Measurements from ENCODE around the gene VEPH1. TPM values are rescaled to one million over a fixed set of nuclear protein-coding genes. Genes with fewer than 3 reads are reported as not detected.
A peak's percentile ranks its signal among the peaks of the same experiment; 100 is the strongest.

VEPH1 gene
- total and polyA plus RNA-seq, 2 donors from 2014 or later = 17.8 to 29.2 TPM

- Histone ChIP-seq H3K4me3 (ENCODE audit: low read length in 3 of 3) (no peak overlapping the region), H3K4me1 (ENCODE audit: control insufficient read depth in 2 of 3, insufficient read depth in 2 of 3, low read depth in 1 of 3, low read length in 3 of 3) (peaks cover 0 to 2% (median 0%) of the 10 kb centered on the region in 3 donors), H3K9me3 (ENCODE audit: control insufficient read depth in 2 of 3, insufficient read depth in 1 of 3, low read length in 3 of 3) (no peaks in the 10 kb centered on the region), H3K9ac (ENCODE audit: low read length in 3 of 3) (no peak overlapping the region), H3K27me3 (ENCODE audit: control insufficient read depth, insufficient read depth, low read length) (no peaks in the 10 kb centered on the region), H3K27ac (ENCODE audit: low read depth in 2 of 2, low read length in 2 of 2) (no peak overlapping the region), H3K36me3 (ENCODE audit: control insufficient read depth in 2 of 3, insufficient read depth in 3 of 3, low read length in 3 of 3) (no peaks in the 10 kb centered on the region)
- FAIRE-seq (no peak), DNase-seq (no peak)
- intact Hi-C loops (cut with DNase I) = no loop called here
- TF ChIP-seq CTCF (IDR thresholded peaks at IDR 0.05; ENCODE audit: borderline replicate concordance, extremely low read depth, insufficient read depth) = no peak
Measured at GRCh38 chr3:157459706-157460105, 43.5 kb downstream of the VEPH1 start.

GRCh38 chr3:157453824-157454223 is 49.4 kb downstream of the VEPH1 start:
- Histone ChIP-seq H3K9me3 (ENCODE audit: control insufficient read depth in 2 of 3, insufficient read depth in 1 of 3, low read length in 3 of 3) (no peaks in the 10 kb centered on the region), H3K9ac (ENCODE audit: low read length in 3 of 3) (no peak overlapping the region), H3K27ac (ENCODE audit: low read depth in 2 of 2, low read length in 2 of 2) (no peak overlapping the region), H3K4me1 (ENCODE audit: control insufficient read depth in 2 of 3, insufficient read depth in 2 of 3, low read depth in 1 of 3, low read length in 3 of 3) (no peaks in the 10 kb centered on the region), H3K36me3 (ENCODE audit: control insufficient read depth in 2 of 3, insufficient read depth in 3 of 3, low read length in 3 of 3) (no peaks in the 10 kb centered on the region), H3K27me3 (ENCODE audit: control insufficient read depth, insufficient read depth, low read length) (no peaks in the 10 kb centered on the region), H3K4me3 (ENCODE audit: low read length in 3 of 3) (no peak overlapping the region)
- FAIRE-seq (no peak), DNase-seq (no peak)
- intact Hi-C loops (cut with DNase I) = no loop called here
- TF ChIP-seq CTCF (IDR thresholded peaks at IDR 0.05; ENCODE audit: borderline replicate concordance, extremely low read depth, insufficient read depth) = no peak

GRCh38 chr3:157452097-157452496 is 51.1 kb downstream of the VEPH1 start:
- intact Hi-C loops (cut with DNase I) = no loop called here
- no peak overlapping the region for H3K9ac ChIP-seq (ENCODE audit: low read length in 3 of 3)
- H3K4me1 ChIP-seq (ENCODE audit: control insufficient read depth in 2 of 3, insufficient read depth in 2 of 3, low read depth in 1 of 3, low read length in 3 of 3) = no peaks in the 10 kb centered on the region
- no peaks in the 10 kb centered on the region for H3K9me3 ChIP-seq (ENCODE audit: control insufficient read depth in 2 of 3, insufficient read depth in 1 of 3, low read length in 3 of 3)
- FAIRE-seq = no peak
- no peak overlapping the region for H3K27ac ChIP-seq (ENCODE audit: low read depth in 2 of 2, low read length in 2 of 2)
- no peaks in the 10 kb centered on the region for H3K36me3 ChIP-seq (ENCODE audit: control insufficient read depth in 2 of 3, insufficient read depth in 3 of 3, low read length in 3 of 3)
- TF ChIP-seq CTCF (IDR thresholded peaks at IDR 0.05; ENCODE audit: borderline replicate concordance, extremely low read depth, insufficient read depth) = no peak
- no peak overlapping the region for H3K4me3 ChIP-seq (ENCODE audit: low read length in 3 of 3)
- no peaks in the 10 kb centered on the region for H3K27me3 ChIP-seq (ENCODE audit: control insufficient read depth, insufficient read depth, low read length)
- DNase-seq = no peak

- Histone ChIP-seq H3K27ac (ENCODE audit: low read depth in 2 of 2, low read length in 2 of 2) (no peak overlapping the region), H3K9ac (ENCODE audit: low read length in 3 of 3) (no peak overlapping the region), H3K4me1 (ENCODE audit: control insufficient read depth in 2 of 3, insufficient read depth in 2 of 3, low read depth in 1 of 3, low read length in 3 of 3) (no peaks in the 10 kb centered on the region), H3K4me3 (ENCODE audit: low read length in 3 of 3) (no peak overlapping the region), H3K36me3 (ENCODE audit: control insufficient read depth in 2 of 3, insufficient read depth in 3 of 3, low read length in 3 of 3) (no peaks in the 10 kb centered on the region), H3K9me3 (ENCODE audit: control insufficient read depth in 2 of 3, insufficient read depth in 1 of 3, low read length in 3 of 3) (no peaks in the 10 kb centered on the region), H3K27me3 (ENCODE audit: control insufficient read depth, insufficient read depth, low read length) (no peaks in the 10 kb centered on the region)
- intact Hi-C loops (cut with DNase I) = no loop called here
- peak; percentile 39 for TF ChIP-seq CTCF (IDR thresholded peaks at IDR 0.05; ENCODE audit: borderline replicate concordance, extremely low read depth, insufficient read depth)
- DNase-seq (peak in 2 of 5 donors; percentile 24 to 54), FAIRE-seq (peak; percentile 91)
Measured at GRCh38 chr3:157447026-157447694, 56.1 kb downstream of the VEPH1 start.

Measured in kidney (tissue), 14 donors.